Activated CD4-positive, alpha-beta T cell treated with anti-CD3 and anti-CD28 coated beads, Interleukin-2, amount 50 U/mL, for 1 hour (primary cell): ENCODE data around the gene PMEPA1.

Source experiments
- DNase-seq: peaks from one replicate; pipeline ENCODE4 v3.0.0-alpha.2; 2020

Gene PMEPA1

DNA sequence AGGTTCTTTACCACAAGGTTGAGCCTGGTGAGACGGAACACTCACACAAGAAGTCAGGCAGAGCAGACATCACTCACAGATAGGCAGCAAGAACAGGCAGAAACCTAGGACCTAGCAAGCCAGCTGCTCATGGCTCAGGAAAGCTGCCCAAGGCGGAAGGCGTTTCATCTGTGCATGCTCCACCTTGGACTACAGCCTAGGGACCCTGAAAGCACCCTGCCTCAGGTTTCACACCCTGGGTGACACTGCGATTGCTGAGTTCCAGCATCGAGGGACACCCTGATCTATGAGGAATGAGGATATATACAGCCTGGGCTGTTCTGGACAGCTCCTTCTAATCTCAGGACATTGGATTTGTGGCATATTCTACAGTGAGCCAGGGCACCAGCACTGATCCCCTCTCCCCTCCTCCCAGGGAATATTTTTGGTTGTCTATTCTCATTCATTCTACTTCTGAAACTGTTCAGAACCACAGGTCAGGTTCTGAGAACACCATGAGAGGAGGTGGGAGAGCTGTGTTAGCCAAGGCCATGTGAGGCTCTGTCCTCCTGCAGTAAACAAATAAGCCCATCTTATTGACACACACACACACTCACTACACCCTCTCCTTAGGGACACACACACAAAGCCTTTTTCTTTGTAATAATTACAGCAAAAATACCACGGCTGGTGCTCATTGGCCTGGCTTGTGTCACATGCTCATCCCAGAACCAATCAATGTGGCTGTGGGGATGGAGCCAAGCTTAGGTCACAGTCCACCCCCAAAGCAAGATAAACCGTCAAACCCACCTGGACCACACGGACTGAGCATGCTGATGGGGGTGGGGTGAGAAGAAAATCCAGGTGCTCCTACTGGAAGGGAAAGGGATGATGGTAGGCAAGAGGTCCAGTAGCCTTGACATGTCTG is 26.3 kb upstream of the PMEPA1 start:
- no peak for DNase-seq

- DNase-seq = no peak
Observed at GRCh38 chr20:57734754-57735153, 24.9 kb upstream of the PMEPA1 start.

GRCh38 chr20:57732226-57732625 is 22.4 kb upstream of the PMEPA1 start:
- no peak for DNase-seq

DNA sequence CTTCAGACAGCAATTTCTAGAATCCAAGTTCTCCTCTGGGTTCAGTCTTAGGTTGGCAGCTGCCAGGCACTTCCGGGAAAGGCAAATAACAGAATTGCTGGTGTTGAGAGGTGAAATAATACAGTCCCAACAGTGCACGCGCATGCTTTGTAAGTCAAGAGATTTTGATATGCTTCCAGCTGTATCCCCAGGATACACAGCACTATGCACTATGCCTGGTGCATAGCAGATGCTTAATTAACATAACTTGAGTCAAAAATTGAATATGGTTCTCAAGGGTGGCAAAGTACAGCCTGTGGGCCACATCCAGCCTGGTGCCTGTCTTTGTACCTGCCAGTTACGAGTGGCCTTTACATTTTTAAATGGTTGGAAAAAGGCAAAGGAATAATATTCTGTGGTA is 18.9 kb upstream of the PMEPA1 start:
- no peak for DNase-seq

DNA sequence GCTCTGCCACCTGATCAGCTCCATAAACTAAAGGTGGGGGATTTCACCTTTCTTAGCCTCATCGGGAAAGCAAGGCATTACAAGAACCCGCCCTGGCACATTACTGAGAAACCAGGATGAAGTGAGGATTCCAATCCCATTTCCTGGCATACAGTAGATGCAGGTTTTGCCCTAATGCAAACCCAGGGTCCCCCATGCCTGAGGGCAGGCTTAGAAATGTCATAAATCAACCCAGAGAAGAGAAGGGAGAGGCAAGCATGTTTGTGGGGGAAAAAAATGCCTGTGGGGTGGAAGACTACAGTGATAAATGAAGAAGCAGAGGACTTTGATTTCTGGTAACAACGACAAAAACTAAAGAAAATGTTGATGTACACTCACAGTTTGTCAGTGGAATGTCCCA is 18.0 kb upstream of the PMEPA1 start:
- DNase-seq = no peak

DNA sequence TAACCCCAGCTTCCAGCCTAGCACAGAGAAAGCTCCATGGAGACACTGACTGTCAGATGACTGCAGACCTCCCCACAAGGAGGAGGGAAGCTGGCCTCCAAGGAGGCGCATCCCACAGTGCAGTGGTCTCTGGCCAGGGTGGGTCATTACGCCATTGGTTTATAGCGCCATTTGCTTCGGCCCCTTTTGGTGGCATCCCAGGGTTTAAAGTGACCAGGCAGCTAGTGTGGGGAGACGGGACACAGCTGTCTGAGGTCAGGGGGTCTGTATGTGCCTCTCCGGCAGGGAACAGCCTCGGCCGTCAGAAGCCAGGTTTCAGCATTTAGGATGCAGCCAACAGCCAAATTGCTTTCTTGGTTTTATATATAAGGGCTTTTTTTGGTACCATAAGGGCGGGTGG is 15.8 kb upstream of the PMEPA1 start:
- no peak for DNase-seq

GRCh38 chr20:57724610-57725405 is 15.0 kb upstream of the PMEPA1 start:
- no peak for DNase-seq

DNA sequence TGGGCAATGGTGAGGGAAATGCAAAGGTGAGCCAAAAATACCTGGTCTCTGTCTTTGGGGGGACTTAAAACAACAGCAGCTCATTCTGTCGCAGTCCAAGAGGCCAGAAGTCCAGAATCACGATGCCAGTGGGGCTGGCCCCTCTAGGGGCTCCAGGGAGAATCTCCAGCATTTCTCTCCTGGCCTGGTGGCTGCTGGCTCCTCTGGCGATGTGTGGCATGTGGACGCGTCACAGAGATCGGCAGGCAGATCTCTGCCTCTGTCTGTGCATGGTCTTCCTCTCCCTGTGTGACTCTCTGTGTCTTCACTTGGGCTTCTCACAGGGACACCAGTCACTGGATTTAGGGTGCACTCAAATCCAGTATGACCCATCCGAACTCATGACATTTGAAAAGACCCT is 14.0 kb upstream of the PMEPA1 start:
- no peak for DNase-seq

GRCh38 chr20:57719951-57720350 is 10.1 kb upstream of the PMEPA1 start:
- no peak for DNase-seq

GRCh38 chr20:57718490-57719009 is 8.7 kb upstream of the PMEPA1 start:
- DNase-seq = peak; percentile 87

GRCh38 chr20:57717797-57718196 is 8.0 kb upstream of the PMEPA1 start:
- no peak for DNase-seq

DNA sequence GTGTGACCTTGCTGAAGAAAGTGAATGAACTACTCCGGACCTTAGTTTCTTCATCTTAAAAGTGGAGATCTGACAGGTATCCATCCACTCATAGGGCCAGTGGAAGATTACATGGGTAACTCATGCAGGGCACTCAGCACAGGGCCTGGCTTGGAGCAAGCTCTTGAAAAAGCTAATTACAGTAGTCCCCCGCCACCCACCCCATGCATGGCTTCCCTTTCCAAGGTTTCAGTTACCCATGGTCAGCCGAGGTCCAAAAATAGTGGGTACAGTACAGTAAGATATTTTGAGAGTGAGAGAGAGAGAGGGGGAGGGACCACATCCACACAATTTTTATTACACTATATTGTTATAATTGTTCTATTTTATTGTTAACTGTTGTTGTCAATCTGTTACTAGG is 7.1 kb upstream of the PMEPA1 start:
- no peak for DNase-seq

DNA sequence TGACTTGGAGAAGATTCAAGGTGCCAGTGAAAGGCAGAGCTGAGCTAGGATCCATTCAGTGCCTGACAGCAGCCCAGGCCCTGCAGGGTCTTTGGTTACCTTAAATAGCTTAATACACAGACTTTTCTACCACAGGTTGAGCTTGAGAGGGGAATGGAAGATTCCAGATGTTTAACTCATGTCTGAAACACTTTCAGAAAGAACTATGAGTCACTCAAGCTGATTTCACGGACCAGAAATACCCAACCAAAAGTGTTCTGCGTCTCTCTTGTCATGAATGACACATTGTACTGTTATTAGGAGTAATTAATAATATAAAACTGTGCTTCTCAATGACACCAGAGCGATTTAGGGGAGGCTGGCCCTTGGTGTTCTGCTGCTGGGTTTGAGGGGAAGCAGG is 6.4 kb upstream of the PMEPA1 start:
- no peak for DNase-seq

DNA sequence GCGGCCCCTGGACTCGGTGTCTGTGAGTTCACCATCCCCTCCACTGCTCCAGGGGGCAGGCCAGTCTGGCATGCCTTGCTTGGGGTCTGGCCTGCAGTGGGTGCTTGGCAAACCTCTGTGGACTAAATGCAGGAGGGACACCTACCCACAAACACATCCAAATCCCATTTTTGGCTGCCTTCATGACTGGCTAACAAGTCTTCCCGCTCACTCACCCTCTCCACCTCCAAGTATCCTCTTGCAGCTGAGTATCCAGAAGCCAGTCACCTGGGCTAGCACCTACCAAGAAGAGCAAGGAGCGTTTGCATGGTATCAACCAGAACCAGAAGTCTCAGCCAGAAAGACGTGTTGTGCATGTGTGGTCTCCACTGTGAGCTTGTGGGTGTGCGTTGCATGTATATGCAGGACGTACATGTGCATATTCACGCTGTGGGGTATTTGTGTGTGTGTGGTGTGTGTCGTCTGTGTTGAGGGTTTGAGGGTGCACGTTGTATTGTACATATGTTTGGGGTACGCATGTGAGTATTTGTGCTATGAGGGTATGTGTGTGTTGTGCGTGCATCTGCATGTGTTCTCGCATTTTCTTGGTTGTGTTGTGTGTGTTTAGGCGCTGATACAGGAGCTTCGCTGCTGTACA is 5.6 kb upstream of the PMEPA1 start:
- DNase-seq = no peak

DNA sequence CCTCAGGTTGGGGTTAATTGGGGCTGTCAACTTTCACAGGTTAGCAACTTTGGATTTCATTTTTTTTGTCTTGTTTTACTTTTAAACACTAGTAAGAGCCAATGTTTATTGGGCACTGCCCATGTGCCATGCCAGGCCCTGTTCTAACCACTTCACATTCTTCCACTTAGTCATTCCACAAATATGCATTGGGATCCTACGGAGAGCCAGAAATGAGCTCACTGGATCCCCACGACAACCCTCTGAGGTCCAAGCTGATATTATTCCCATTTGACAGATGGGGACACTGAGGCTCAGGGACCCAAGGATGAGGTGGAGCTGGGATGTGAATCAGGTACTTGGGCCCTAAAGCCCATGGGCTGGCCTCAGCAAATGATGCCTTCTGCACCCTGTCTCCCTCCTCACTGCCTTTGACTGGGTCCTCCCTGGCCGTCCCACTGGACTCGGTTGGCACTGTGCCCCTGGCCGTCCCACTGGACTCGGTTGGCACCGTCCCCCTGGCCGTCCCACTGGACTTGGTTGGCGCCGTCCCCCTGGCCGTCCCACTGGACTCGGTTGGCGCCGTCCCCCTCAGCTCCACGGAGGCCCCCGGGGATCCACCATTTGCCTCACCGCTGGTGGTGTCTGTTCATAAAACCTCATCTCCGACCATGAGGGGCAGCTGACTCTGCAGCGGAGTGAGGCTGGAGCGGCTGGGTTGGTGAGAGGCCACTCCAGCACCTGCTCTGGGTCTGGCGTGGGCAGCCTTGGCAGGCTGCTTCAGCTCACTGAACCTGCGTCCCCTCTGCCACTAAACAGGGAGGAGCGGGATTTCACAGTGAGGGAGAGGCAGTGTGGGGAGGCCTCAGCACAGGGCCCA is 4.8 kb upstream of the PMEPA1 start:
- DNase-seq = no peak

GRCh38 chr20:57713951-57714350 is 4.1 kb upstream of the PMEPA1 start:
- no peak for DNase-seq

- DNase-seq = no peak
Observed at GRCh38 chr20:57713505-57713903, 3.7 kb upstream of the PMEPA1 start.

- DNase-seq = no peak
Observed at GRCh38 chr20:57712851-57713504, 3.2 kb upstream of the PMEPA1 start.

GRCh38 chr20:57712341-57712740 is 2.5 kb upstream of the PMEPA1 start:
- DNase-seq = no peak

- DNase-seq = no peak
Observed at GRCh38 chr20:57711826-57712225, 2.0 kb upstream of the PMEPA1 start.

GRCh38 chr20:57711311-57711712 is 1.5 kb upstream of the PMEPA1 start:
- DNase-seq = no peak

- DNase-seq = no peak
Observed at GRCh38 chr20:57710841-57711240, 1.0 kb upstream of the PMEPA1 start.
